Measurements from ENCODE around the gene LRFN5. TPM values are rescaled to one million over a fixed set of nuclear protein-coding genes. Genes with fewer than 3 reads are reported as not detected.
A peak's percentile ranks its signal among the peaks of the same experiment; 100 is the strongest.

Gene LRFN5
- total and polyA plus RNA-seq, 2 donors (not counting 1 experiment from before 2014, with no cell fraction given), result 0.14 to 3.6 TPM

DNA sequence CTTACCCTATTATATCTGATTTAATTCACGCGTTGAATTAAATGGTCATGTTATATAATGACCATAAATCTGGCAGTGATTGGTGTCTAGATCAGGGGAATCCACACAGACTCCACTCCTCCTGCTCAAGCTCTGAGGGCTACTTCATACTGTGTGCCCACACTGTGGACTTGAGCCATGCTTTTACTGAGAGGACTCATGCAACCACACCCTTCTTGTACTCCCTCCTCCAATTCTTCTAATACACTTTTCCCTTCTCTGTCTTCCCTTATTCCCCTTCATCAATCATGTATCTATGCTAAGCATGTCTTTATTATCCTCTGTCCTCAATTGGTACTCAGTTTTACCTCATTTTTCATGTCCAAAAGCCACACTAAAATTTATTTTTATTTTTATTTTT is 37.7 kb upstream of the LRFN5 start:
- Histone ChIP-seq H3K9ac (ENCODE audit: insufficient read depth, low read length) (no peak overlapping the region), H3K4me1 (ENCODE audit: control insufficient read depth, extremely low read depth, insufficient read depth, low read length) (no peaks in the 10 kb centered on the region), H3K4me3 (replicated peaks in 1 of 4; ENCODE audit: control extremely low read depth in 1 of 4, insufficient read depth in 1 of 4, low read depth in 3 of 4, low read length in 4 of 4) (no peak overlapping the region), H3K9me3 (ENCODE audit: control insufficient read depth, insufficient read depth, low read depth, low read length) (no peaks in the 10 kb centered on the region), H3K79me2 (ENCODE audit: control insufficient read depth, insufficient read depth, low read length) (no peaks in the 10 kb centered on the region), H2AFZ (ENCODE audit: low read length) (no peak overlapping the region), H3K36me3 (ENCODE audit: control insufficient read depth, insufficient read depth, low read length) (no peaks in the 10 kb centered on the region), H3K4me2 (ENCODE audit: extremely low read depth, insufficient read depth, low read length) (no peak overlapping the region), H3K27me3 (ENCODE audit: control insufficient read depth, insufficient read depth, low read length) (no peaks in the 10 kb centered on the region), H4K20me1 (ENCODE audit: control insufficient read depth, extremely low read depth, insufficient read depth, low read length) (no peaks in the 10 kb centered on the region), H3K27ac (ENCODE audit: insufficient read depth, low read length) (no peak overlapping the region)
- TF ChIP-seq CTCF (conservative IDR thresholded peaks at IDR 0.05 in 1 of 2, IDR thresholded peaks at IDR 0.05 in 1 of 2; ENCODE audit: low read depth in 1 of 2, low read length in 2 of 2) (no peak), EZH2 (IDR thresholded peaks at IDR 0.05; ENCODE audit: low read length, missing control alignments) (no peak)
- no peak for DNase-seq (ENCODE audit: low read depth in 2 of 2)

DNA sequence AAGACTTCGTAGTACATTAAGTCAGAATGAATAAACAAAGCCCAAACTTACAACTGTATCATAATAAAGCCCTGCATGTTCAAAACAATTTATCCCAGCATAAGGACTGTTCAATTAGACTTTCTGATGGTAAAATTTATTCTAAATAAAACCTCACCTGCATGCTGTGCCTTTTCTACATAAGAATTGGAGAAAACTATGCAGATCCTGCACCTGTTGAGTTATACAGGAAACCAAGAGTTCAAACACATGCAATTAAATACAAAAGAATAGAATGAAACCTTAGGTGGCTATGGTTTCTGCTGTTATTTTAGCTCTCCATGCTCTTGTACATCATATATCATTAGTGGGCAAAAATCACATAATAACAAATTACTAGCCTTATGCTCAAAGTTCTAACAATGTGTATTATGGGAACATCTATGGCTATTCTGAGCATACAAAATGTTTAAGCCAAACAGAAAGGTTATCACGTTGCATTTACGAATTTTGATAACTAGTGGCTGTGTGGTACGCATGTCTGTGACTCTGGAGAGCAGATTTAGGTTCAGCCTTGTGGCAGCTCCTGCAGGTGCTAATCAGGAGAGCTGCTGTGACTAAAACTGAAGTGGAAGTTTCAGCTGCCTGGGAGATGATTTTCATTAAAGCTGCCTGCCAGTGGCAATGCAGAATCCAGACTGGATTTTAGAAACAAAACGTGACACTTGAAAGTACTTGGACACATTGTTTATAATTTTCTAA is 36.1 kb upstream of the LRFN5 start:
- no peak overlapping the region for H2AFZ ChIP-seq (ENCODE audit: low read length)
- TF ChIP-seq EZH2 (IDR thresholded peaks at IDR 0.05; ENCODE audit: low read length, missing control alignments), result no peak
- no peak for TF ChIP-seq CTCF (conservative IDR thresholded peaks at IDR 0.05 in 1 of 2, IDR thresholded peaks at IDR 0.05 in 1 of 2; ENCODE audit: low read depth in 1 of 2, low read length in 2 of 2)
- no peaks in the 10 kb centered on the region for H3K27me3 ChIP-seq (ENCODE audit: control insufficient read depth, insufficient read depth, low read length)
- no peaks in the 10 kb centered on the region for H3K4me1 ChIP-seq (ENCODE audit: control insufficient read depth, extremely low read depth, insufficient read depth, low read length)
- DNase-seq (ENCODE audit: low read depth in 2 of 2), result no peak
- H3K36me3 ChIP-seq (ENCODE audit: control insufficient read depth, insufficient read depth, low read length), result no peaks in the 10 kb centered on the region
- no peaks in the 10 kb centered on the region for H4K20me1 ChIP-seq (ENCODE audit: control insufficient read depth, extremely low read depth, insufficient read depth, low read length)
- no peaks in the 10 kb centered on the region for H3K9me3 ChIP-seq (ENCODE audit: control insufficient read depth, insufficient read depth, low read depth, low read length)
- no peak overlapping the region for H3K9ac ChIP-seq (ENCODE audit: insufficient read depth, low read length)
- no peak overlapping the region for H3K4me2 ChIP-seq (ENCODE audit: extremely low read depth, insufficient read depth, low read length)
- H3K79me2 ChIP-seq (ENCODE audit: control insufficient read depth, insufficient read depth, low read length), result no peaks in the 10 kb centered on the region
- no peak overlapping the region for H3K27ac ChIP-seq (ENCODE audit: insufficient read depth, low read length)
- no peak overlapping the region for H3K4me3 ChIP-seq (replicated peaks in 1 of 4; ENCODE audit: control extremely low read depth in 1 of 4, insufficient read depth in 1 of 4, low read depth in 3 of 4, low read length in 4 of 4)

GRCh38 chr14:41586237-41586636 is 20.4 kb upstream of the LRFN5 start:
- Histone ChIP-seq H3K4me3 (replicated peaks in 1 of 4; ENCODE audit: control extremely low read depth in 1 of 4, insufficient read depth in 1 of 4, low read depth in 3 of 4, low read length in 4 of 4) (no peak overlapping the region), H3K36me3 (ENCODE audit: control insufficient read depth, insufficient read depth, low read length) (no peaks in the 10 kb centered on the region), H3K27ac (ENCODE audit: insufficient read depth, low read length) (no peak overlapping the region), H3K4me1 (ENCODE audit: control insufficient read depth, extremely low read depth, insufficient read depth, low read length) (no peaks in the 10 kb centered on the region), H4K20me1 (ENCODE audit: control insufficient read depth, extremely low read depth, insufficient read depth, low read length) (no peaks in the 10 kb centered on the region), H3K9ac (ENCODE audit: insufficient read depth, low read length) (no peak overlapping the region), H3K79me2 (ENCODE audit: control insufficient read depth, insufficient read depth, low read length) (no peaks in the 10 kb centered on the region), H3K9me3 (ENCODE audit: control insufficient read depth, insufficient read depth, low read depth, low read length) (no peaks in the 10 kb centered on the region), H2AFZ (ENCODE audit: low read length) (no peak overlapping the region), H3K27me3 (ENCODE audit: control insufficient read depth, insufficient read depth, low read length) (no peaks in the 10 kb centered on the region), H3K4me2 (ENCODE audit: extremely low read depth, insufficient read depth, low read length) (no peak overlapping the region)
- no peak for TF ChIP-seq EZH2 (IDR thresholded peaks at IDR 0.05; ENCODE audit: low read length, missing control alignments)
- TF ChIP-seq CTCF (conservative IDR thresholded peaks at IDR 0.05 in 1 of 2, IDR thresholded peaks at IDR 0.05 in 1 of 2; ENCODE audit: low read depth in 1 of 2, low read length in 2 of 2), result no peak
- DNase-seq (ENCODE audit: low read depth in 2 of 2), result peak in 1 of 2 donors; percentile 8
